Progenitor cell of endocrine pancreas (in vitro differentiated cells): ENCODE results near the gene ENO4. TPM values are rescaled to one million over a fixed set of nuclear protein-coding genes. Genes with fewer than 3 reads are reported as not detected.

Experiments used
- DNase-seq: peaks from one replicate; pipeline ENCODE4 v3.0.0; 2021; ENCODE audit warnings: low spot score; ENCODE audit not compliant: unreplicated experiment
- H3K27ac Mint-ChIP-seq: 2 replicates; pipeline ENCODE4 v1.8.0; 2021; ENCODE audit warnings: mild to moderate bottlenecking, moderate library complexity, mixed read lengths
- H3K27me3 Mint-ChIP-seq: 2 replicates; pipeline ENCODE4 v1.8.0; 2021; ENCODE audit warnings: mixed read lengths
- H3K36me3 Mint-ChIP-seq: 2 replicates; pipeline ENCODE4 v1.8.0; 2022; ENCODE audit warnings: mixed read lengths; ENCODE audit not compliant: insufficient read depth
- H3K4me1 Mint-ChIP-seq: 2 replicates; pipeline ENCODE4 v1.8.0; 2021; ENCODE audit warnings: low read depth, mixed read lengths
- H3K4me3 Mint-ChIP-seq: 2 replicates; pipeline ENCODE4 v1.8.0; 2021; ENCODE audit warnings: low read depth, mild to moderate bottlenecking, moderate library complexity, mixed read lengths
- H3K9me3 Mint-ChIP-seq: 2 replicates; pipeline ENCODE4 v1.8.0; 2021; ENCODE audit warnings: low read depth, mixed read lengths
- total RNA-seq: library from RNA; stranded (reverse); gene quantifications from 2 replicates; pipeline ENCODE4 v1.2.1, GENCODE V29; 2021
- TF ChIP-seq, protein P1 (sequence below): fragments of 200-600 bp; sonication (generic); IDR thresholded peaks from one replicate; pipeline ENCODE4 v1.5.0; 2021; ENCODE audit warnings: antibody characterized with exemption, mild to moderate bottlenecking; ENCODE audit not compliant: unreplicated experiment

The ENO4 gene
- total RNA-seq, 1 donor from 2014 or later = 2.0 TPM

DNA sequence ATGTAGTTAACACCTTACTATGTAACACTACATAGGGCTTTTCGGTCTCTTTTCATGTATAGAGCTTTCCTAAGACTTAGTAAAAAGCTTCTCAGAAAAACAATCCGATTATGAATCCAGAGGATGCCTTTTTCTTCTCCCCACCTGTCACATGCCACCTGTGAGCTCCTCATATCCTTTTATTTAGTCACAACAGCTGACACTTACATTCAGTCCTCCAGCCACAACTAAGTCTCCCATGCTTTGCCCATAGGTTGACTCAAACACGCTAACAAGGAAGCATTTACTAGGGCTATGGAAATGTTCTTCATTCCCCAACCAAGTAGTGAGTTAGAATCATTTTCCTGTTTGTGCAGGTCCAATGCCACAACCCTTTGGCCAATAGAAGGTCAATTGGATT lies 7.9 kb downstream of the ENO4 start:
- Mint-ChIP-seq H3K4me3 (no peak overlapping the region), H3K9me3 (peaks cover 13% of the 10 kb centered on the region), H3K27ac (no peak overlapping the region), H3K36me3 (peaks cover 5% of the 10 kb centered on the region), H3K27me3 (peaks cover under 1% of the 10 kb centered on the region), H3K4me1 (no peaks in the 10 kb centered on the region)
- TF ChIP-seq, protein P1, sequence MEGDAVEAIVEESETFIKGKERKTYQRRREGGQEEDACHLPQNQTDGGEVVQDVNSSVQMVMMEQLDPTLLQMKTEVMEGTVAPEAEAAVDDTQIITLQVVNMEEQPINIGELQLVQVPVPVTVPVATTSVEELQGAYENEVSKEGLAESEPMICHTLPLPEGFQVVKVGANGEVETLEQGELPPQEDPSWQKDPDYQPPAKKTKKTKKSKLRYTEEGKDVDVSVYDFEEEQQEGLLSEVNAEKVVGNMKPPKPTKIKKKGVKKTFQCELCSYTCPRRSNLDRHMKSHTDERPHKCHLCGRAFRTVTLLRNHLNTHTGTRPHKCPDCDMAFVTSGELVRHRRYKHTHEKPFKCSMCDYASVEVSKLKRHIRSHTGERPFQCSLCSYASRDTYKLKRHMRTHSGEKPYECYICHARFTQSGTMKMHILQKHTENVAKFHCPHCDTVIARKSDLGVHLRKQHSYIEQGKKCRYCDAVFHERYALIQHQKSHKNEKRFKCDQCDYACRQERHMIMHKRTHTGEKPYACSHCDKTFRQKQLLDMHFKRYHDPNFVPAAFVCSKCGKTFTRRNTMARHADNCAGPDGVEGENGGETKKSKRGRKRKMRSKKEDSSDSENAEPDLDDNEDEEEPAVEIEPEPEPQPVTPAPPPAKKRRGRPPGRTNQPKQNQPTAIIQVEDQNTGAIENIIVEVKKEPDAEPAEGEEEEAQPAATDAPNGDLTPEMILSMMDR = no peak
- no peak for DNase-seq

DNA sequence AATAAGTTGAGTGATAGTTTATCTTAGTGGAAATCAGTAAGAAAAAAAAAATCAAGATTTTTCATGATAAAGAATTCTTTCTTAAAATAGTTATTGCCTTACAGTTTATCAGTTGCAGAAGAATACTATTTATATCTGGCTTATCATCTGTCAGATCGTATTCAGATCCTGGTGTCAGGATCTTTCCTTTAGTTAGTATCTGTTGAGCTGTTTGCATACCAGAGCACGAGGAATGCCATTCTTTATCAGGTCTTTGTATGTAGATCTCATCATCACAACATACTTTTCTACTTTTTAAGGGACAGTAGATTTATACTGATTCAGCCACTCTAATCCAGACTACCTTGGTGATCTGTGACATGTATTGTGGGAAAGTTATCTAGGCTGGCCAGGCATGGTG lies 12.5 kb downstream of the ENO4 start:
- Mint-ChIP-seq H3K4me1 (no peaks in the 10 kb centered on the region), H3K36me3 (peaks cover 5% of the 10 kb centered on the region), H3K27ac (no peak overlapping the region), H3K4me3 (no peak overlapping the region), H3K9me3 (peaks cover 9% of the 10 kb centered on the region), H3K27me3 (no peaks in the 10 kb centered on the region)
- TF ChIP-seq, protein P1 = no peak
- no peak for DNase-seq

DNA sequence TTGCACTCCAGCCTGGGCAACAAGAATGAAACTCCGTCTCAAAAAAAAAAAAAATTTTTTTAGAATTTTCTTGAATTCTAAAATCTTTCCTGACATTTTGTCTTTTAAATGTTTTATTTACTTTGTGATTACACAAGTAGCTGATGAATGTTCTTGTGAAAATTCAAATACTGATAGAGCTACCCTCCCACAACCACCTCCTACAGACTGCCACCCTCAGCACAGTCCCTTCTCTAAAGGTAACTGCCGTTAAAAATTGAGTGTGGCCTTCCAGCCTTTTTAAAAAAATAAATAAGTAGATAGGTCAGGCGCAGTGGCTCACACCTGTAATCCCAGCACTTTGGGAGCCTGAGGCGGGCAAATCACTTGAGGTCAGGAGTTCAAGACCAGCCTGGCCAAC lies 15.1 kb downstream of the ENO4 start:
- Mint-ChIP-seq H3K9me3 (no peaks in the 10 kb centered on the region), H3K27me3 (no peaks in the 10 kb centered on the region), H3K4me3 (no peak overlapping the region), H3K27ac (no peak overlapping the region), H3K36me3 (no peaks in the 10 kb centered on the region), H3K4me1 (peaks cover 6% of the 10 kb centered on the region)
- DNase-seq = no peak
- TF ChIP-seq, protein P1 = no peak

DNA sequence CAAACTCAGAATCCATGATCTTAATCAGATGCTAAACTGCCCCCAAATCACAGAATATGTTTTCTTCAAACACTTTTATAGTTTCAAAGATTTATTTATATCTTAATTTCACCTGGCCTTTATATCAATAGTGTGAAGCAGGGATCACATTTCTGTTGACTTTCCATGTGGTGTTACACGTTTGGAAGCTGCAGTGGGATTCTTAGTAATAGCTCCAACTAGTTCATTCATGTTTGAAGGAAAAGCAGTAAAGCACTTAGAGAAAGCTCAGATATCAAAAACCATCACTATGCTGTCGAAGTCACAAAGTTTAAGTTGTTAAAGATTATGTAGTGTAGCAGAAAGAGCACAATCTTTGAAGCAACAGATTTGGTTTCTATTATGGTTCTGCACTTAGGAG lies 16.8 kb downstream of the ENO4 start:
- Mint-ChIP-seq H3K27me3 (no peaks in the 10 kb centered on the region), H3K27ac (no peak overlapping the region), H3K4me3 (no peak overlapping the region), H3K9me3 (no peaks in the 10 kb centered on the region), H3K36me3 (no peaks in the 10 kb centered on the region), H3K4me1 (peaks cover 8% of the 10 kb centered on the region)
- DNase-seq = no peak
- TF ChIP-seq, protein P1 = no peak

DNA sequence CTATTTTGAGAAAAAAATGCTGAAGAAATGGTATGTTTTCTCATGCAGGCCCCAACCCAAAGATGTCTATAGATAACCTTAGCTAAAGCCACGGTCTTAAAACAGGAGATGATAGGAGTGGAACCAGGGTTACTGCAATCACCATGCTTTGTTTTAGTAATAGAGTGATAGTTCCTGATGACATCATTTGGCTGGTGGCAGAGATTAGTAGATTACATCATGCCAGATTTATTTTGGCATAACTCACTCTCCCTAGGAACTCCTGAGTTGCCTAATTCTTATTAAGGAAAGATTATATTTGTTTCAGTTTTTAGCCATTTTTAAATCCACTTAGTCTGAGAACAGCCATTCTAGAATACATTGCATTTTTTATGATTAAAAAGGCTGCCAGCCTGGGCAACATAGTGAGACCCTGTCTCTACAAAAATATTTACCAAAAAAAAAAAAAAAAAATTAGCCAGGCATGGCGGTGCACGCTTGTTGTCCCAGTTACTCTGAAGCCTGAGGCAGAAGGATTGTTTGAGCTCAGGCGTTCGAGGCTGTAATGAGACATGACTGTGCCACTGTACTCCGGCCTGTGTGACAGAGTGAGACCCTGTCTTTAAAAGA lies 17.8 kb downstream of the ENO4 start:
- Mint-ChIP-seq H3K4me3 (no peak overlapping the region), H3K9me3 (no peaks in the 10 kb centered on the region), H3K27ac (no peak overlapping the region), H3K36me3 (no peaks in the 10 kb centered on the region), H3K4me1 (peaks cover 8% of the 10 kb centered on the region), H3K27me3 (no peaks in the 10 kb centered on the region)
- TF ChIP-seq, protein P1 = no peak
- no peak for DNase-seq
